ENCODE measurements around the gene OPHN1.
"Not testable (repeated sequence)": the region's sequence is repeated elsewhere in the genome, so short reads cannot be mapped to it uniquely, and the experiment has no call there.

The OPHN1 gene

GRCh38 chrX:68354879-68355628 lies 78.2 kb downstream of the OPHN1 start:
- no peak for DNase-seq

GRCh38 chrX:68345025-68345424 lies 88.3 kb downstream of the OPHN1 start:
- no peak for DNase-seq

GRCh38 chrX:68343551-68343950 lies 89.7 kb downstream of the OPHN1 start:
- no peak for DNase-seq

- DNase-seq, result no peak
Observed at GRCh38 chrX:68332201-68332731, 101.0 kb downstream of the OPHN1 start.

- DNase-seq, result not testable (repeated sequence)
Observed at GRCh38 chrX:68326841-68327240, 106.5 kb downstream of the OPHN1 start.

GRCh38 chrX:68307769-68308168 lies 125.5 kb downstream of the OPHN1 start:
- DNase-seq, result no peak

- no peak for DNase-seq
Observed at GRCh38 chrX:68304602-68305001, 128.7 kb downstream of the OPHN1 start.

GRCh38 chrX:68299898-68300297 lies 133.4 kb downstream of the OPHN1 start:
- DNase-seq, result no peak

- no peak for DNase-seq
Observed at GRCh38 chrX:68292471-68292870, 140.8 kb downstream of the OPHN1 start.

- DNase-seq, result no peak
Observed at GRCh38 chrX:68288127-68288526, 145.2 kb downstream of the OPHN1 start.

- no peak for DNase-seq
Observed at GRCh38 chrX:68287419-68287818, 145.9 kb downstream of the OPHN1 start.

GRCh38 chrX:68286980-68287379 lies 146.3 kb downstream of the OPHN1 start:
- DNase-seq, result no peak

GRCh38 chrX:68286076-68286475 lies 147.2 kb downstream of the OPHN1 start:
- no peak for DNase-seq

- no peak for DNase-seq
Observed at GRCh38 chrX:68284281-68284904, 148.9 kb downstream of the OPHN1 start.

- DNase-seq, result no peak
Observed at GRCh38 chrX:68273887-68274286, 159.4 kb downstream of the OPHN1 start.

- not testable (repeated sequence) for DNase-seq
Observed at GRCh38 chrX:68264793-68265192, 168.5 kb downstream of the OPHN1 start.

- no peak for DNase-seq
Observed at GRCh38 chrX:68261060-68261672, 172.1 kb downstream of the OPHN1 start.

GRCh38 chrX:68256990-68257389 lies 176.3 kb downstream of the OPHN1 start:
- no peak for DNase-seq

- DNase-seq, result no peak
Observed at GRCh38 chrX:68254738-68255645, 178.3 kb downstream of the OPHN1 start.

- DNase-seq, result no peak
Observed at GRCh38 chrX:68252664-68253063, 180.6 kb downstream of the OPHN1 start.

GRCh38 chrX:68249903-68250302 lies 183.4 kb downstream of the OPHN1 start:
- no peak for DNase-seq

- DNase-seq, result no peak
Observed at GRCh38 chrX:68249401-68249831, 183.9 kb downstream of the OPHN1 start.

- no peak for DNase-seq
Observed at GRCh38 chrX:68238568-68238967, 194.7 kb downstream of the OPHN1 start.

All from activated T-cell treated with anti-CD3 and anti-CD28 coated beads, Interleukin-2, amount 50 U/mL, for 1 hour (primary cell).